GM18867 (cell line): Measurements from ENCODE around the gene MB.
"Not testable (repeated sequence)": the region's sequence is repeated elsewhere in the genome, so short reads cannot be mapped to it uniquely, and the experiment has no call there.

ENCODE experiments used
- ATAC-seq: cut with Tn5 transposase; IDR thresholded peaks from one replicate; pipeline ENCODE4 v1.9.1; 2021; ENCODE audit warnings: mild to moderate bottlenecking, moderate library complexity; ENCODE audit not compliant: unreplicated experiment

MB gene

DNA sequence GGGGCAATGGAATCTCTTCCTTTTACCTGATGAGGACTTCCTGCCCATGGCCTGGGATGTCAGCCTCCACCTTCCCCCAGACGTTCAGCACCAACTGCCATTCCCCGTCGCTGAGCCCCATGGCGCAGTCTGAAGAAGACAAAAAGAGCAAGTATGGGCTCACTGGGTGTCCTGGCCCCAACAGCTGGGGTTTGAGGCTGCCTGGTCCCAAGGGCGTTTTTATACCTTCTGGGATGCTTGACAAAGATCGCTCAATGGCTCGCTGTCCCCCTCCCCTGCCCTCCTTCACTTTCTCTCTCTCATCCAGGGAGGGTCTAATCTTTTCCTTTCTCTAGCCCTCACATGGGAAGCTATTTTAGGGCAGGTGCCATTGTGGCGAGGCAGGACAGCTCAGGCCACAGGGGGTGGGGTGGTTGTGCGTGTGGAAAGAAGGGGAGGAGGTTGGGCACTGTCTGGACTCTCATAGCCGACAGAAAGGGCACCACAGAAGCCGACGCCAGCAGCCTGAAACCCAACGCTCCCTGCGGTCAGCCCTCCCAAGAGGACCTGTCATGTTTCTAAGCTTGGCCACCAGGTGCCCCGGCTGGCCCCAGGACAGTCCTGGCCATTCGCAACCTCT lies at the start of gene MB:
TSS of gene MB (minus strand) at position 193 of the 619 bp plus-strand sequence. CDS start at position 121, 72 bp downstream.
- ATAC-seq, result no peak

DNA sequence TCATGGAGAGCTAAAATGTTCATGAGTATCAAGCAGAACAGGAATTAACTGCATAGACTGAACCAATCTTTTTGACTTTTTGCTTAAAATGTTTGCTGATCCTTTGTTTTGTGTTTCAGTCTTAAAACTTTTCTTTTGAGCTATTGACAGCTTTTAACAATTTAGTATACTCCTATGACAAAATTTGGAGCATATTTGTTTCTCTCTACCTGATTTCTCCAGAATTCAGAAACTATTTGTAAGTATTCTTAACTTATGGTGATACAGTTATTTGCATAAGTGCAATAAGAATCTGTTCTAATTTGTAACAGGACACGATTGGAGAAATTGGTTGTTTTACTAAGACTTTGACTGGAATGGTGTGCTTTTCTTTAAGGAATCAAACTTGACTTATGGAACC lies 49.6 kb upstream of the MB start:
- not testable (repeated sequence) for ATAC-seq

DNA sequence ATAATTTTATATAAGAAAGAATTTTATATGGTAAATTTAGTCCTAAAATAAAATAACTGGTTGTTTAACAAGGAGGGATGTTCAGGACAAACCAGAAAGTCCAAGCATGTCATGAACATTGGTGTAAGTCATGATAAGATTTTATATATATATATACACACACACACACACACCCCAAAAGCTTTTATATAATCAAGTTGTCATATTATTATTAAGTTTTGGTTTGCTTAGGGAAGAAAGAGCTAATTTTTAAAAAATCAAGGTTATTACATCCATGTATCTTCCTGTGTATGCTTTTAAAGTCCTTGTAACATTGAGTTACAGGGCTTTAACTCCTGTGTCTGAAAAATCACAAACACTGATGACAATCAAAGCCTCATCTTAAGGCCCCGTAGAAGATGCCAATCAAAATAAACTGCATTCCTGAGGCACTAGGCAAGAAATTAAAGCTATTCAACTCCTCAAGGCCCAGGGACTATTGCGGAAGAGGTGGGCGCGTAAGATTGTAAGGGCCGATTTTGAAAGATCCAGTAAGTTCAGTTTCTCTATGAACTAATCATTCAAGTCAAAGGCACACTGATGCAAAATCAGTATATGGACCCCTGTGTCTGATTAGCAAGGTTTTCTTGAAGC lies 47.9 kb upstream of the MB start:
- no peak for ATAC-seq

DNA sequence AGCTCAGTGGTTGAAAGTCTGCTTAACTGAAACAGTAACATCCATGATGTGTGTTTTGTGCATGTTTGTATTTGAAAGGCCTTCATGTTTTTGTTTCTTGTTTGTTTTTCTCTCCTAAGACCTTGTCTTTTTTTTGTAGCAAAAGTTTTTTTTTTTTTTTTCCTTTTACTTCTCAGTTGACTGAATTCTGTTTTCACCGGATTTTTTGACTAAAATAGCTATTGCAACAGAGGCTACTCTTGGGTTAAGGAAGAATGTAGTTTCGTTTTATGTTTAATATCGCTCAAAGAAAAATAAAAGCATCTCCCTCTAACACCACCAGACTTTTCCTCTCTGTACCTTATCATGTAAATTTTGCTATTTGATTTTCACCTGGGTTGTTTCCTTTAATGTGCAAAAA lies 46.2 kb upstream of the MB start:
- ATAC-seq, result no peak

DNA sequence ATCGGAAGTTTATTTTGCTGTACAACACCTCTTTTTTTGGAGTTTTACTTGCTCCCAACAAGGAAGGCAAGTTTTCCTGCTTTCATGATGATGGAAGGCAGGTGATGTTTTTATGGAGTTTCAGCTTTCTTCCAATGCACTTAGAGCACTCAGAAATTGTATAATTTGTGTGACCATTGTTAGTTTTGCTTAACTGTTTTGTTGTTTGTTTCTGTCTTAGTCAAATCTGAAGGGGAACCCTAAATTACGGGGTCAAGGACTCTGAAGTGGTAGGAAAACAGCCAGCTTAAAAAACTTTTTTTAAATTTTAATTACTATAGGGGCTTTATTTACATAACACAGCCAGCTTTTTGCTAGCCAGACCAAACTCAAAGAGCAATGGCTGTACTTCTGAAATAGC lies 45.8 kb upstream of the MB start:
- no peak for ATAC-seq

DNA sequence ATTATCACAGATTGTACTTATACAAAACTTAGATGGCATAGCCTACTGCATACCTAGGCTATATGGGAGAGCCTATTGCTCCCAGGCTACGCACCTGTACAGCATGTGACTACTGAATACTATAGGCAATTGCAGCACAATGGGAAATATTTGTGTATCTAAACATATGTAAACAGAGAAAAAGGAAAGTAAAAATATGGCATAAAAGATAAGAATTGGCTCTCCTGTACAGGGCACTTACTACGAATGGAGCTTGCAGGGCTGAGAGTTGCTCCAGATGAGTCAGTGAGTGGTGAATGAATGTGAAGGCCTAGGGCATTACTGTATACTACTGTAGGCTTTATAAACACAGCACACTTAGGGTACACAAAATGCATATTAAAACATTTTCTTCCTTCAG lies 44.3 kb upstream of the MB start:
- ATAC-seq, result no peak

DNA sequence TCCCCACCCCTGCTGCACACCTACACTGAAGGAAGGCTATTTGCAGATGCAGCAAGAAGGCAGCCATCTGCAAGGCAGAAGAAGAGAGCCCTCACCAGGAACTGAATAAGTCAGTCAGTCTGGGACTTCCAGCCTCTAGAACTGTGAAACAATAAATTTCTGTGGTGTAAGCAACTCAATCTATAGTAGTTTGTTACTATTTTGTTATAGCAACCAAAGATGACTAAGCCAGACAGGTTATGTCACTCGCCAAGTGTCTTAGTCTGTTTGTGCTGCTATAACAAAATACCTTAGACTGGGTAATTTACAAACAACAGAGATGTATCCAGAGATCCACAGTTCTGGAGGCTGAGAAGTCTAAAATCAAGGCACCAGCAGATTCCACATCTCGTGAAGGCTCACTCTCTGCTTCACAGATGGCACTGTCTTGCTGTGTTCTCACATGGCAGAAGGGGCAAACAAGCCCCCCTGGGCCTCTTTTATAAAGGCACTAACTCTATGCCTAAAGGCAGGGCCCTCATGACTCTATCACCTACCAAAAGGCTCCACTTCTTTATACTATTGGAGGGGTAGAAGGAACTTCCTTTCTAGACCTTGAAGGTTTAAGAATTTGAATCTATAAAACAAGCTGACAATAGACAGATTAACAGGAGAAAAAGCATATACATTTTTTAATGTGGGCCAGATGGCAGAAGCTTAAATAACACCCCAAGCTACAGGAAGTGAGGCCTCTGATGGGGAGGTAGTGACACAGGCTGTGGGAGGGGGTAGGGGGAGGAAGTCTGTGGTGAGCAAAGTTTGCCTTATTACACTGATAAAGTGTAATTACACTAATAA lies 43.4 kb upstream of the MB start:
- no peak for ATAC-seq

DNA sequence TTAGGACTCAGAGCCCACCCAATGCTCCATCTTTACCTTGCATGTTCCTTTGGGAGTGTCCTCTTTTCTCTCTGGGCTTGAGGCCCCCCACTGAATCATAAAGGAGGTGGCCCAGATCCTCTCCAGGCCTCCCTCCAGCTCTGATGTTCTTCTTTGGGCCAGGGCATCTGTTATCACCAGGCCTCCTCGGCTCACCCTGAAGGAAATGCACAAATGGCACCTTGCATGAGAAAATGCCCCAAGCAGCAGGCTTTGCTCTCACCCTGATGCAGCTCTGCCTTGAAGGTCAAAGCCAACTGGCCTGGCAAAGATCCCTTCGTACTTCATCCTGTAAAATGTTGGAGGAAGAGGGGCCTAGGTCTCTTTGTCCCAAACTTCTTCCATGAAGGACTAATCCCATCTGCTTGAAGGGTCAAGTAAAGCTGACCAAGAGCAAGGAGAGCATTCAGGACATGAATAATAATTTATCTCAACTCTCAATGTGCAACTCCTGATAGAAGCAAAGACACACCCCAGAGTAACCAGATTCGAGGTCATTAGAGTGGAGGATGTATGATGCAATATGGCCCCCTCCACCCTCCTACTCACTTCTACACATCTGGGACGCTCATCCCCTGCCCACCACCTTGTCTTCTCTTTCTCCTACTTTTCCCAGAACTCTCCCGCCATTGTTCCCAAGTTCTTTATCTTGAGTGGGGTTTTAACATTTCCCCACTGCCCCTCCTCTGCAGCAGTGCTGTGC lies 40.6 kb upstream of the MB start:
- ATAC-seq, result no peak

DNA sequence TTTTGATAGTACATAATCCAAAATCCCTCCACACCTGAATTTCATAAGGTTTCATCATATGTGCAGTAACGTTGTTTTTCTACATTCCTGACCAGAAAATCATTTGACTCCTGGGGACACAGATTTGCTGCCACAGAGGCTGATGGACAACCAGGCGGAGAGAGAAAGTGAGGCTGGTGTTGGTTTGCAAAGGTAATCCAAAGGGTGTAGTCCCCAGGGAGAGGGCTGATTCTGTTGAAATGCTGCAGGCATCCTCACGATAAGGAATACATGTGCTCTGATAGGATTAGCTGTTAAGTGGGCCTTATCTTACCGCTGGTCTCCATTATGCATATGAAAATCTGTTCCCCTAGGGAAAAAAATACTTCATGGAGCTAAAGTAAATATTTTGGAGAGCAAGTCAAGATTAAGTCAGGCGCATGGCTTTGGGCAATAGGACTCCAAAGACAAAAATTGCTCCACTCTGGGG lies 39.2 kb upstream of the MB start:
- ATAC-seq, result no peak

DNA sequence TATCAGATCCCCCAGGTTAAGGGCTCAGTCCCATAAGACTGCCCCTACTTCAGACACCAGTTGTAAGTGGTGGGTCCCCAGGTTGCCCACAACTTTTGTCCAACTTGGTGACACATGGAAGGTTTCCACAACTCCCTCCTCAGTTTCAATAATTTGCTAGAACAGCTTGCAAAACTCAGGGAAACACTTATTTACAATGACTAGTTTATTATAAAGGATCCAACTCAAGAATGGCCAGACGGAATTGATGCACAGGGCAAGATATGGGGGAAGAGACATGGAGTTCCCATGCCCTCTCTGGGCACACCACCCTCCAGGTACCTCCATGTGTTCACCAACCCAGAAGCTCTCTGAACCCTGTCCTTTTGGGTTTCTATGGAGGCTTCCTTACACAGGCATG lies 36.7 kb upstream of the MB start:
- ATAC-seq, result no peak

DNA sequence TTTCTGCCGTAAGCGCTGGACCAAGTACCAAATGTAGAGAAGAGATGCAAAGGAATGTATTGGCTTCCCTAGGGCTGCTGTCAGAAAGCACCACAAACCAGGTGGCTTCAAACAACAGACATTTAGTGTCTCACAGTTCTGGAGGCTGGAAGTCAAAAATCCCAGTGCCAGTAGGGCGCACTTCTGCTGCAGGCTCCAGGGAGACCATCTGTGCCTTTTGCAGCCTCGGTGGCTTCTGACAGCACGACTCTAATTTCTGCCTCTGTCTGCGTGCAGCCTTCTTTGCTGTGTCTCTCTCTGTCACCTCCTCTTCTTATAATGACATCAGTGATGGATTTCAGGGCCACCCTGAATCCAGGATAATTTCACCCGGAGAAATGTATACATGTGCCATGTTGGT lies 34.0 kb upstream of the MB start:
- no peak for ATAC-seq

DNA sequence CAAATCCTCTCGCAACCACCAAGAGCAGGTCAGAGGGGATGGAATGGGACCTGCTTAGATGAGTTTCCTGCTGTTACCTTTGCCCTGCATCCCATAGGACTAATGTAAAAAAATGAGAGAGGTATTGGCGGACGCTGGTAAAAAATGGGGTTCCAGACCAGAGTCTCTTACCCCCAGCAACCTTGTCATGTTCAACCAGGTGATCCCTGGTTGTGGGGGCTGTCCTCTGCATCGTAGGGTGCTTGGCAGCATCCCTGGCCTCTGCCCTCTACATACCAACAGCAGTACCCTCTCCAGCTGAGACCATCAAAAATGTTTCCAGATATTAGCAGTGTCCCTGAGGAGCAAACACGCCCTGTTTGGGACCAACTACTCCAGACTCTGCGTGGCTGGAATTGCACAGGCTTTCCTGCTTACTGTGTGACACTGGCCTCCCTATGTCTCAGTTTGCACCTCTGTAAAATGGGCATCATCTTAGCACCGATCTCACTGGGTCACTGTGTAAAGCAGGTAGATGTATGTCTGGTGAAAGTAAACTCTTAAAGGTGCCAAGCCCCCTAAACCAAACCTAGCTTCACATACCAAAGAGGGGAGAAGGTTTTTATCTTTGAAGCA lies 32.6 kb upstream of the MB start:
- no peak for ATAC-seq

DNA sequence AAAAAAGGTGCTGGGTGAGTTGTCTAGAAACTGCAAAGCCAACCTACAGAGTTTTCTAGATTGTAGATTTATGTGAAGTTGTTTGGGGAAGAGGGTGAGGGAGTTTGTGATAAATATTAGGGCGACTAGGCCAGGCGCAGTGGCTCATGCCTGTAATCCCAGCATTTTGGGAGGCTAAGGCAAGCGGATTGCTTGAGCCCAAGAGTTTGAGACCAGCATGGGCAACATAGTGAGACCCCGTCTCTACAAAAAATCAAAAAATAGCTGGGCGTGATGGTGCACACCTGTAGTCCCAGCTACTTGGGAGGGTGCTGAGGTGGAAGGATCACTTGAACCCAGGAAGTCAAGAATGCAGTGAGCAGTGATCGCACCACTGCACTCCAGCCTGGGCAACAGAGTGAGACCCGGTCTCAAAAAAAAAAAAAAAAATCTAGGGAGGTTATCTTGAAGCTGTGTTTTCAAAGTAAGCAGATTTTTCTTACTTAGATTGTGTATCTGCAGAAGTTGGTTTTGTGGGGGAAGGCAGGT lies 32.0 kb upstream of the MB start:
- no peak for ATAC-seq

DNA sequence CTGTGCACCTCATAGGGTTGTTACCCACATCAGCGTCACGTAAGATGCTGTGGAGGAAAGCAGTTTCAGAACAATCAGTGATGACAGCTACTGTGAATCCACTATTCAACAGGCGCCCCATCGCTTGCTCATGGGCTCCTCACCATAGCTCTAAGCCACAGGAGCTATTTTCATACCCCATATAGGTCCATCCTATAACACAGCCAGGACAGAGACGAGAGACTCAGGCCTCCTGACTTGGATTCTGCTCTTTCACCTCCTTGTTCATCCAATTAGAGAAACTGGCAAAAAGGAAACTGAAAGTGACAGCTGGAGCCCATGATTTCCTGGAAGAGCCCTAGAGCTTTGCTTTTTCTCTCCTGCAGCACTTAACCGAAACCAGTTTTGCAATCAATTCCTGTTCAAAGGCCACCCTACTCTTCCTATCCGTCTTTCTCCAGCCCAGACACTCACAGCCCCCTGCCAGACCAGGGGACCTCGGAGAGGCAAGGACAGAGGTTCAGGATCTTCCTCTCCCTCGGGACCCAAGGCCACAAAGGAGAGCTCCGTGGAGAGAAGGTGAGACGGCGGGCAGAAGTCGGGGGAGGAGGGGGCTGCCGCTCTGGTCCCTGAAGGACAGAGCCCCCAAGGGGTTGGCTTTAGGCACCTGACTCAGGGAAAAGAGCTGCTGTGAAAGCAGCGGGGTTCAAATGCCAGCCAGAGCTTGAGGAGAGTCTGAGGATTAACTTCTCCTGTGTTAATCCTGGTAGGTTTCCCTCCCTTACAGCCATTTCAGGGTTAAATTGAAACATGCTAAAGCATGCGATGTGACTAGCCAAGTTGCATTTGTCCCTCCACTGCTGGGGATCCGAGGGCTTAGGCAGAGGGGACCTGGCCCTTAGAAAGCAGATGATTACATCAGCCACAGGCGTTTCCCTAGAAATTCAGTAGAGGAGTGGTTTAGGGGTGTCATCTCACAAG lies 31.2 kb upstream of the MB start, which contains the start of gene APOL6:
TSS of gene APOL6 (plus strand) at position 381 of the 960 bp plus-strand sequence. CDS start 7,980 bp downstream, outside the sequence.
- ATAC-seq, result peak; percentile 55

DNA sequence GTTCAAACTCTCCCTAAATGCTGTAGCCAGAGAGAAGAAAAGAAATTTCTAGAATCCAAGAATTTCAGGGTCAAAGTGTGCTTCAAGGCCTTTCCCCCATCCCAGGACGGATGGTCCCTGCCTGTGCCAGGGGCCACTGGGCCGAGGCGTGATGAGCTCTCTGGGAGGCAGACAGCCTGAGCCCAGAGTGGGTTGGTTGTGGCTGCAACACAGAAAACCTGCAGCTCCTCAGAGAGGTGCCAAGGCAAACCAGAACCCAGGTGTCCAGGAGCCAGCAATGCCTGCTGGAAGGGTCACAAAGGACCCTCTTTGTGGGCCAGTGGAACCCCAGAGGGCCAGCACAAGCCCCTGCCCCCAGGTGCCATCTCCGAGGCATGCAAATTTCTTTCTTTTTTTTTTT lies 28.5 kb upstream of the MB start:
- no peak for ATAC-seq

DNA sequence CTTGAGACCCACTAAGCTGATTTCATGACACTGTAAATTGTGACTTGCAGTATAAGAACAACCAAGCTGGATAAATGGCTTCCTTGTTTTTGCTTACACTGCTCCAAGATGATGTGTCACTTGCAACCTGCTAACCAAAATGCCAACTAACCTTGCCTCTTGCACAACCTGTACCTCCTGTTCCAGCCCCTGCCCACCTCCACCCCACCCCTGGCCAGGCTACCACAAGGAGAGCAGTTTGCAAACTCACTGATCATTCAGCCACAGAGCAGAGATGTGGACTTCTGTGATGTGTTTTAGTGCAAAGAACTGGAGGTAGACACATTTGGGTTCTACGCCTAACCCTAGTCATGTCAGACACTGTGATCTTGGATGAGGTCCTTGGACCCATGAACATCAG lies 26.9 kb upstream of the MB start:
- no peak for ATAC-seq

DNA sequence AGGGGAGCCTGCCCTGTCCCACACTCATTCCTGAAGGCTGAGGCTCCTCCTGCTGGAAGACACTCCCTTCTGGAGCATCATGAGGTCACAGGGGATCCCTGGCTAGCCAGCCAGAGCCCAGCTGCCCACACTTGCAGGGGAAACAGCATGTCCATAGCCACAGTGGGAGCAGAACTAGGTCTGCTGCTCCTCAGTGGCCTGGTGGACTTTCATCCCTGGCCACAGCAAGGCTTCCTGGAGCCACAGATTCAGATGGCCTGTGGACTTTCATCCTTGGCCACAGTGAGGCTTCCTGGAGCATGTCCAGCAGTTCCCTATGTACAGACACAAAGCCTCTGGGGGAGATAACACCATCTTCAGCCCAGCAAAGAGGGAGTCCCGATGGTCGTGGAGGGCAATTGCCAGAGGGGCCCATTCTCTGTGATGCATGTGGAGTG lies 25.2 kb upstream of the MB start:
- ATAC-seq, result no peak

DNA sequence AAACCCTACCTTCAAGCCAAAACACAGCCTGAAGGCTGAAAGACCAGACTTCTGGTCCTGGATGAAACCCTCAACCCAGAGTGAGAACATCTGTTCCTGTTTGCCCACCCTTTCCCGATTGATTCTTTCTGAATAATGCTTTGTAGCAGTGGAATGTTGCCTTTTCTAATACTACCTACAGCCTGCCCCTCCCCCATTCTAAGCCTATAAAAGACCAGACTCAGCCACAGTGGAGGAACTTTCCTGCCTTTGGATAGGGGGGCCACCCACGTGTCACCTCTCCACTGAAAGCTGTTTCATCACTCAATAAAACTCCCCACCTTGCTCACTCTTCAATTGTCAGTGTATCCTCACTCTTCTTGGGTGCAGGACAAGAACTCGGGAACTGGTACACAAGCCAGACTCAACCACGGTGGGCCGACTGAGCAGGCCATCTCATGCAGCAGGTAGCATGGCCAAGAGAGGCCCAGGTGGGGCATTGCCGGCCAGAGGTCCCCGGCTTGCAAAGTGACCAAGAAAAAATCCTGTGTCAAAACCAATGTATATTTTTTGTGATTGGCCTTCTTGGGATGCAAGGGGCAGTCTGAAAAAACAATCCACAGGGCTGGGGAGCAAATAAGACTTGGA lies 24.5 kb upstream of the MB start:
- no peak for ATAC-seq

DNA sequence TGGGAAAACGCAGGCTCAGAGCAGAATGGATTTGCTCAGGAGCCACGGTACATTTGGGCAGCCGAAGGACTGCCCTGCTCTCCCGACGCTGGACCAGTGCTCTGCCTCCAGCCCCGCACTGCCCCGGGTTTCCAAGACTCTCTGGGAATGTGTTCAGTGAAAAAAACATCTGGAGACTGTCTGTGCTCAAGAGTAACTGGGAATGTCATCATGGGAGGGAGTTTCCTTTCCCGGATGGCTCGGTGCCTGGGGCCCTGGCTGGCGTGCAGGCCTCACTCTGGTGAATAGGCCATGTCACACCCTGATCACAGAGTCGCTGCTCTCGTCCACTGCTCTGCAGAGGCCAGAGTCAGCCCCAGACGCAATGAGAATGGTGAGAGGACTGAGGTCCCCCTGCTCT lies 21.3 kb upstream of the MB start:
- ATAC-seq, result no peak
